HepG2 (cell line): Measurements from ENCODE around the gene TCOF1. TPM values are rescaled to one million over a fixed set of nuclear protein-coding genes. Genes with fewer than 3 reads are reported as not detected.
A peak's percentile ranks its signal among the peaks of the same experiment; 100 is the strongest.

Experiments
- ATAC-seq: fragments of 200-7000 bp; cut with Tn5 transposase; 3 replicates; pipeline ENCODE4 v1.9.1; 2020; ENCODE audit warnings: mild to moderate bottlenecking, moderate library complexity
- BruUV-seq: library from RNA; stranded (reverse); fragments of 400-500 nt; replicated peaks from 2 replicates; lab custom pipeline; 2021; lab: Mats Ljungman, UMichigan
- CTCF ChIA-PET: fragments of 300-600 bp; formaldehyde crosslinking; extraction: SDS; loops from one replicate; lab custom pipeline; 2021; ENCODE audit warnings: low total read pairs, inconsistent platforms, low intra/inter-chr PET ratio; lab: Yijun Ruan, JAX
- POLR2A ChIA-PET: fragments of 350-600 bp; sonication (Branson Sonifier 250); formaldehyde crosslinking; loops from one replicate; lab custom pipeline; 2020; ENCODE audit warnings: antibody characterized with exemption, inconsistent platforms; lab: Yijun Ruan, JAX
- DNase-seq: peaks from one replicate; pipeline ENCODE4 v3.0.0-alpha.2; 2015; ENCODE audit warnings: low spot score
- FAIRE-seq: peaks from 3 replicates; lab custom pipeline; 2011; peaks lifted over from hg19 to GRCh38; lab: Jason Lieb, UNC
- H2AFZ ChIP-seq: one replicate; pipeline ENCODE4 v1.6.1; 2011; ENCODE audit warnings: low read length, inconsistent platforms
- H3K27ac ChIP-seq: fragments of 300-600 bp; 3 replicates; pipeline ENCODE4 v1.8.0; 2011; ENCODE audit warnings: mixed run types, mild to moderate bottlenecking, mixed read lengths, low read length, inconsistent platforms; ENCODE audit not compliant: insufficient read depth; ENCODE audit errors: extremely low read length
- H3K27me3 ChIP-seq, 2 experiments: fragments of 200-600 bp in 1 of 2; 2 replicates in 1 of 2; 3 replicates in 1 of 2; pipeline versions ENCODE4 v1.6.0 to v1.8.0; 2011; ENCODE audit warnings: low read length in 2 of 2, mild to moderate bottlenecking in 2 of 2, moderate library complexity in 2 of 2, inconsistent platforms in 1 of 2; ENCODE audit not compliant: insufficient read depth in 2 of 2, control insufficient read depth in 1 of 2
- H3K36me3 ChIP-seq, 2 experiments: fragments of 200-600 bp in 1 of 2; replicated peaks in 1 of 2; 2 replicates in 1 of 2; 3 replicates in 1 of 2; pipeline versions ENCODE4 v1.5.1 to v1.8.0; 2011; ENCODE audit warnings: low read length in 2 of 2, inconsistent platforms in 1 of 2; ENCODE audit not compliant: insufficient read depth in 2 of 2, control insufficient read depth in 1 of 2
- H3K4me1 ChIP-seq: 2 replicates; pipeline ENCODE4 v1.5.1; 2012; ENCODE audit warnings: low read length, inconsistent platforms; ENCODE audit not compliant: insufficient read depth
- H3K4me2 ChIP-seq: 2 replicates; pipeline ENCODE4 v1.6.0; 2011; ENCODE audit warnings: low read depth, low read length, inconsistent platforms
- H3K4me3 ChIP-seq, 3 experiments: fragments of 200-600 bp in 1 of 3; sonication (generic), shearing (Covaris generic) in 1 of 3; replicated peaks in 1 of 3; 2 replicates each; pipeline ENCODE4 v1.5.1; 2011 to 2016; ENCODE audit warnings: low read length in 3 of 3, inconsistent platforms in 2 of 3, low read depth in 2 of 3, mild to moderate bottlenecking in 2 of 3, control low read depth in 1 of 3, mixed read lengths in 1 of 3; ENCODE audit not compliant: insufficient read depth in 1 of 3
- H3K79me2 ChIP-seq: one replicate; pipeline ENCODE4 v1.6.1; 2011; ENCODE audit warnings: low read length, inconsistent platforms; ENCODE audit not compliant: insufficient read depth
- H3K9ac ChIP-seq: 2 replicates; pipeline ENCODE4 v1.6.0; 2011; ENCODE audit warnings: mild to moderate bottlenecking, low read depth, low read length, inconsistent platforms; ENCODE audit not compliant: insufficient read depth
- H3K9me3 ChIP-seq: 2 replicates; pipeline ENCODE4 v1.5.1; 2012; ENCODE audit warnings: mild to moderate bottlenecking, low read length
- H4K20me1 ChIP-seq: 2 replicates; pipeline ENCODE4 v1.6.0; 2011; ENCODE audit warnings: inconsistent platforms, mild to moderate bottlenecking, low read length, moderate library complexity; ENCODE audit not compliant: insufficient read depth
- CEBPB ChIP-seq: IDR thresholded peaks from 2 replicates; pipeline ENCODE4 v1.6.1; 2011; ENCODE audit warnings: low read depth, low read length, improper control_type of control experiment, borderline replicate concordance
- KDM1A ChIP-seq: IDR thresholded peaks from 2 replicates; pipeline ENCODE4 v1.6.1; 2016; ENCODE audit warnings: missing compliant biosample characterization
- NCOA2 ChIP-seq: sonication (generic); formaldehyde crosslinking; IDR thresholded peaks from 2 replicates; pipeline ENCODE4 v1.8.0; 2022; ENCODE audit warnings: inconsistent platforms
- RORA ChIP-seq: sonication (generic); formaldehyde crosslinking; IDR thresholded peaks from 2 replicates; pipeline ENCODE4 v1.5.0; 2020; ENCODE audit warnings: mild to moderate bottlenecking, missing genetic modification reagents, moderate library complexity
- SRSF9 ChIP-seq: fragments of 200-400 bp; formaldehyde crosslinking; IDR thresholded peaks from 2 replicates; pipeline ENCODE4 v1.6.1; 2018; ENCODE audit warnings: borderline replicate concordance, mild to moderate bottlenecking, low read depth, low read length; ENCODE audit not compliant: insufficient read depth, poor library complexity, severe bottlenecking
- ZNF792 ChIP-seq: IDR thresholded peaks from 2 replicates; pipeline ENCODE4 v1.6.1; 2016
- WGBS: methylation state at CpG from one replicate; pipeline ENCODE4 v1.1.6; 2017; ENCODE audit warnings: low lambda C conversion rate; 5-methylcytosine and 5-hydroxymethylcytosine counted together
- in situ Hi-C: cut with HindIII; loops from 2 replicates; pipeline ENCODE4 v1.10.0; 2017; ENCODE audit warnings: low pct_unique_long_range_greater_than_20kb; ENCODE audit not compliant: extremely low pct_ligation_motif_present
- intact Hi-C: fragments of 100-400 bp; cut with micrococcal nuclease; formaldehyde crosslinking; loops from one replicate; pipeline ENCODE4 v1.10.0; 2022; ENCODE audit not compliant: unreplicated experiment
- polyA plus RNA-seq, 8 experiments: library from polyadenylated mRNA; depleted of rRNA in 3 of 8; stranded (reverse) in 7 of 8; unstranded in 1 of 8; fragments of >200 nt; fragmentation: Illumina TruSeq in 4 of 8; extraction: Trizol in 4 of 8; gene quantifications; 2 replicates each; pipeline versions ENCODE4 v1.2.1 to v1.2.3, GENCODE V29; 2011 to 2016; ENCODE audit warnings: low read depth in 4 of 8, missing spikeins in 1 of 8, mixed read lengths in 1 of 8; ENCODE audit not compliant: insufficient read depth in 1 of 8
- total RNA-seq, 5 experiments: library from RNA; depleted of rRNA; stranded (reverse); fragments of >200 nt; fragmentation: Illumina TruSeq; extraction: Trizol; gene quantifications; 2 replicates each; pipeline ENCODE4 v1.2.3, GENCODE V29; 2016; ENCODE audit warnings: low read depth in 1 of 5
- TF ChIP-seq, protein P1 (sequence below): sonication (generic); formaldehyde crosslinking; IDR thresholded peaks from 2 replicates; pipeline ENCODE4 v1.4.0; 2020; ENCODE audit warnings: missing genetic modification reagents
- TF ChIP-seq, protein P2 (sequence below): sonication (generic); formaldehyde crosslinking; conservative IDR thresholded peaks from 2 replicates; pipeline ENCODE4 v1.8.0; 2022; ENCODE audit warnings: mild to moderate bottlenecking, moderate library complexity, missing genetic modification reagents

The TCOF1 gene
- total and polyA plus RNA-seq, 2 of the 13 experiments (the other 11 are each of a cell fraction or from before 2014, with no cell fraction given): 10.1 to 41.6 TPM

GRCh38 chr5:150313921-150314716, 43.4 kb upstream of the TCOF1 start:
- no peaks in the 10 kb centered on the region for H3K36me3 ChIP-seq
- intact Hi-C loops: no loop called here
- WGBS: 54% methylated on average over 6 of the region's 6 CpGs
- TF ChIP-seq, protein P1, sequence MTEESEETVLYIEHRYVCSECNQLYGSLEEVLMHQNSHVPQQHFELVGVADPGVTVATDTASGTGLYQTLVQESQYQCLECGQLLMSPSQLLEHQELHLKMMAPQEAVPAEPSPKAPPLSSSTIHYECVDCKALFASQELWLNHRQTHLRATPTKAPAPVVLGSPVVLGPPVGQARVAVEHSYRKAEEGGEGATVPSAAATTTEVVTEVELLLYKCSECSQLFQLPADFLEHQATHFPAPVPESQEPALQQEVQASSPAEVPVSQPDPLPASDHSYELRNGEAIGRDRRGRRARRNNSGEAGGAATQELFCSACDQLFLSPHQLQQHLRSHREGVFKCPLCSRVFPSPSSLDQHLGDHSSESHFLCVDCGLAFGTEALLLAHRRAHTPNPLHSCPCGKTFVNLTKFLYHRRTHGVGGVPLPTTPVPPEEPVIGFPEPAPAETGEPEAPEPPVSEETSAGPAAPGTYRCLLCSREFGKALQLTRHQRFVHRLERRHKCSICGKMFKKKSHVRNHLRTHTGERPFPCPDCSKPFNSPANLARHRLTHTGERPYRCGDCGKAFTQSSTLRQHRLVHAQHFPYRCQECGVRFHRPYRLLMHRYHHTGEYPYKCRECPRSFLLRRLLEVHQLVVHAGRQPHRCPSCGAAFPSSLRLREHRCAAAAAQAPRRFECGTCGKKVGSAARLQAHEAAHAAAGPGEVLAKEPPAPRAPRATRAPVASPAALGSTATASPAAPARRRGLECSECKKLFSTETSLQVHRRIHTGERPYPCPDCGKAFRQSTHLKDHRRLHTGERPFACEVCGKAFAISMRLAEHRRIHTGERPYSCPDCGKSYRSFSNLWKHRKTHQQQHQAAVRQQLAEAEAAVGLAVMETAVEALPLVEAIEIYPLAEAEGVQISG (CRISPR knock-in tag): no peak
- 0 out of 2 replicates have a peak, but pooled peaks have one; percentile 12 for TF ChIP-seq CEBPB
- FAIRE-seq: no peak
- in situ Hi-C loops: no loop called here
- no peak for DNase-seq
- H3K4me2 ChIP-seq: no peak overlapping the region
- H3K9me3 ChIP-seq: no peaks in the 10 kb centered on the region
- H3K9ac ChIP-seq: no peak overlapping the region
- no peak overlapping the region for H3K4me3 ChIP-seq
- ATAC-seq: no peak
- H3K79me2 ChIP-seq: no peaks in the 10 kb centered on the region
- H4K20me1 ChIP-seq: no peaks in the 10 kb centered on the region
- ChIA-PET POLR2A (no interaction called here), CTCF (no interaction called here)
- no TSS peak for BruUV-seq
- no peak overlapping the region for H3K27ac ChIP-seq
- no peak overlapping the region for H2AFZ ChIP-seq
- no peaks in the 10 kb centered on the region for H3K27me3 ChIP-seq
- H3K4me1 ChIP-seq: peaks cover 67% of the 10 kb centered on the region

DNA sequence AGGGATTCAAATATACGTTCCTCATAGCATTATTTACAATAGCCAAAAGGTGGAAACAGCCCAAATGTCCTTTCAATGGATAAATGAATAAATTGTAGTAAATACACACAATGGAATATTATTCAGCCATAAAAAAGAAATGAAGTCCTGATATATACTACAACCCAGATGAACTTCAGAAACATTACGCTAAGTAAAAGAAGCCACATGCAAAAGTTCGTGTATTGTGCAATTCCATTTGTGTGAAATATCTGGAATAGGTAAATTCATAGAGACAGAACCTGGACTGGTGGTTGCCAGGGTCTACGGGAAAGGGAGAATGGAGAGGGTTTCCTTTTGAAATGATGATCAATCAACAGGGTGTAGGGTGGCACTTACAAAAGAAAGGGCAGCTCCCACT, 42.3 kb upstream of the TCOF1 start:
- intact Hi-C loops (no loop called here), in situ Hi-C loops (no loop called here)
- TF ChIP-seq KDM1A (CRISPR knock-in tag) (no peak), ZNF792 (CRISPR knock-in tag) (no peak), SRSF9 (no peak), NCOA2 (no peak), CEBPB (peak; percentile 48; the same call in 1 of the 2 replicates), RORA (CRISPR knock-in tag) (no peak)
- TF ChIP-seq, protein P2, sequence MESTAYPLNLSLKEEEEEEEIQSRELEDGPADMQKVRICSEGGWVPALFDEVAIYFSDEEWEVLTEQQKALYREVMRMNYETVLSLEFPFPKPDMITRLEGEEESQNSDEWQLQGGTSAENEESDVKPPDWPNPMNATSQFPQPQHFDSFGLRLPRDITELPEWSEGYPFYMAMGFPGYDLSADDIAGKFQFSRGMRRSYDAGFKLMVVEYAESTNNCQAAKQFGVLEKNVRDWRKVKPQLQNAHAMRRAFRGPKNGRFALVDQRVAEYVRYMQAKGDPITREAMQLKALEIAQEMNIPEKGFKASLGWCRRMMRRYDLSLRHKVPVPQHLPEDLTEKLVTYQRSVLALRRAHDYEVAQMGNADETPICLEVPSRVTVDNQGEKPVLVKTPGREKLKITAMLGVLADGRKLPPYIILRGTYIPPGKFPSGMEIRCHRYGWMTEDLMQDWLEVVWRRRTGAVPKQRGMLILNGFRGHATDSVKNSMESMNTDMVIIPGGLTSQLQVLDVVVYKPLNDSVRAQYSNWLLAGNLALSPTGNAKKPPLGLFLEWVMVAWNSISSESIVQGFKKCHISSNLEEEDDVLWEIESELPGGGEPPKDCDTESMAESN (CRISPR knock-in tag): no peak
- Histone ChIP-seq H3K9me3 (no peaks in the 10 kb centered on the region), H3K9ac (no peak overlapping the region), H3K4me3 (no peak overlapping the region), H3K4me1 (peaks cover 64% of the 10 kb centered on the region), H3K36me3 (no peaks in the 10 kb centered on the region), H3K27me3 (no peaks in the 10 kb centered on the region), H3K79me2 (no peaks in the 10 kb centered on the region), H2AFZ (no peak overlapping the region), H3K27ac (no peak overlapping the region), H4K20me1 (no peaks in the 10 kb centered on the region), H3K4me2 (no peak overlapping the region)
- POLR2A ChIA-PET: no interaction called here
- CTCF ChIA-PET: no interaction called here
- no TSS peak for BruUV-seq
- FAIRE-seq (no peak), DNase-seq (no peak), ATAC-seq (no peak)
- WGBS: 83% methylated on average over 4 of the region's 4 CpGs
